H1 (cell line): Measurements from ENCODE around the gene COPZ1. TPM values are rescaled to one million over a fixed set of nuclear protein-coding genes. Genes with fewer than 3 reads are reported as not detected.

ENCODE experiments used
- HDAC2 ChIP-seq, 2 experiments: fragments of 300-600 bp in 1 of 2; sonication (generic) in 1 of 2; IDR thresholded peaks; 2 replicates each; pipeline ENCODE4 v1.6.1; 2011 to 2012; ENCODE audit warnings: low read depth in 2 of 2, low read length in 2 of 2, mild to moderate bottlenecking in 2 of 2, moderate library complexity in 2 of 2, borderline replicate concordance in 1 of 2, inconsistent platforms in 1 of 2
- polyA plus RNA-seq, 7 experiments: library from polyadenylated mRNA; depleted of rRNA in 3 of 7; stranded (reverse) in 5 of 7; unstranded in 2 of 7; fragments of >200 nt in 5 of 7; fragments of 200-250 nt in 2 of 7; gene quantifications; 1 replicate in 5 of 7; 2 replicates in 1 of 7; 4 replicates in 1 of 7; pipeline versions ENCODE4 v1.2.1 to v1.2.3, GENCODE V29; 2011 to 2013; ENCODE audit warnings: missing spikeins in 2 of 7, mixed read lengths in 2 of 7
- total RNA-seq: library from RNA; stranded (reverse); fragmentation: NEBNext Ultra II Directional; extraction: Animal tissue kit (Norgen Biotek cat#: 25700); gene quantifications from 2 replicates; pipeline ENCODE4 v1.2.1, GENCODE V29; 2021

Gene COPZ1
- total and polyA plus RNA-seq, 2 of the 8 experiments (the other 6 are each of a cell fraction or from before 2014, with no cell fraction given): 103 to 133 TPM

DNA sequence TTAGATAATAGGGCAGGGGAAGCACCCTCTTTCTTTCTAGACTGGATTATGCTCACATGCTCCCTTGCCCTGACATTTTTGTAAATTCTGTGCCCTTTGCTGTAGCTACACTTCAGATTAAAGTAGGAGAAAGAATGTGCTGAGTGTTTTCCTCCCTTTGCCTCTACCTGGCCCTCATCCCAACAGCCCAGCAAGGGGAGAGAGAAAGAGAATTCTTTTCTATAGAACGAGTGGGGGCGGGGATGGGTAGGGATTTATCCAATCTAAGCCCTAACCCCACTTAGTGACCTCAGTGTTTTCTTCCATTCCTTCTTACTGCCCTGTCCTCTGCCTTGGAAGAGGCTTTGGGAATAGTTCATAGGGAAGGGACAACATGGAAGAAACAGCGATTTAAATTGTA, 25.8 kb downstream of the COPZ1 start (continued):
- 0 out of 4 replicates have a peak, but pooled peaks of 1 of the 2 experiments have one; percentile 16 for TF ChIP-seq HDAC2 (IDR thresholded peaks at IDR 0.05; ENCODE audit: borderline replicate concordance in 1 of 2, low read depth in 2 of 2, low read length in 2 of 2)
